Thyroid gland (tissue), 4 donors: ENCODE results near the gene PNPLA4.

Source experiments
- CTCF ChIP-seq, 6 experiments: fragments of 200-600 bp in 3 of 6; fragments of 450-650 bp in 3 of 6; sonication (generic) in 3 of 6; IDR thresholded peaks; one replicate each; pipeline ENCODE4 v1.5.1; 2016 to 2019; ENCODE audit warnings: antibody characterized with exemption in 6 of 6, mild to moderate bottlenecking in 2 of 6, inconsistent platforms in 1 of 6, moderate library complexity in 1 of 6
- POLR2A ChIP-seq, 2 donors: fragments of 450-650 bp; IDR thresholded peaks; one replicate each; pipeline ENCODE4 v1.6.1; 2017; ENCODE audit warnings: antibody characterized with exemption in 2 of 2, mild to moderate bottlenecking in 2 of 2, moderate library complexity in 1 of 2

GRCh38 chrX:7970428-7970827 is 43.2 kb upstream of the PNPLA4 start:
- TF ChIP-seq CTCF (IDR thresholded peaks at IDR 0.05) (no peak), POLR2A (IDR thresholded peaks at IDR 0.05) (no peak)
